ENCODE data around the gene IL18.
A peak's percentile ranks its signal among the peaks of the same experiment; 100 is the strongest.

The IL18 gene

DNA sequence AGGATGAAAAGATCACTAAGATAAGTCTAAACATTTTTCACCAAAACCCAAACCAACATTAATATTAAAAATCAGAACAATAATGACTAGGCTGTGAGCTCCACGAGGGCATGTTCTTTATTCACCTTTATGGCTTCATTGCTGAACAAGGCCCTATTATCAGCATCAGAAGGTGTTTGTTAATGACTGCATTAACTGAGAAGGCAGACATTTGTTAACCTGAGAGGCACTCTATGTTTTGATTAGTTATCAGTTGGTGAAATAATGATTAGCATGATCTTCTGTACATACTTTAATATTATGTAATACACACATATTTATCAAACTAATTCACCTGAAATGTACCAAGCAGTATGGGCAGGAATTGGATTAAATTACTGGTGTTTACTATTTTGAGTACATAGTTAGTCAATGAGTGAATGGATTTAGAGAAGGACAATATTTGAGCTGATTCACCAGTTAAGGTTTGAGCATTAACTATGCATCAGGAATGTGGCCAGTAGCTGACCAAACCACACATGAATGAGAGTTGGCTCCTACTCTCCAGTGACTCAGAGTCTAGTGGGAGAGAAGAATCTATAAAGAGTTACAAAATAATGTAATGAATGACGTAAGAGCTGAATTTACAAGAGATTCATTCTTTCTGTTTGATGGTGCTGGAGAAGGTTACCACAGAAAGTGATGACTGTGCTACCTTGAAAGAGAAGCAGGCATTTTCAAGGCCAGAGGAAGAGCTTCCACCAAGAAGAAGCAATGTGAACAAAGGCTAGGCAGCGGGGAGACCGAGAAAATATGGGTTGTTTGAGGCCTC lies 6.7 kb downstream of the IL18 start:
- DNase-seq: peak in 1 of 2 donors; percentile 18
- Mint-ChIP-seq H3K27ac (no peak overlapping the region), H3K4me1 (peaks cover 6% of the 10 kb centered on the region), H3K9me3 (no peaks in the 10 kb centered on the region), H3K4me3 (no peak overlapping the region), H3K27me3 (peaks cover 14% of the 10 kb centered on the region)
- ATAC-seq: peak; percentile 89

DNA sequence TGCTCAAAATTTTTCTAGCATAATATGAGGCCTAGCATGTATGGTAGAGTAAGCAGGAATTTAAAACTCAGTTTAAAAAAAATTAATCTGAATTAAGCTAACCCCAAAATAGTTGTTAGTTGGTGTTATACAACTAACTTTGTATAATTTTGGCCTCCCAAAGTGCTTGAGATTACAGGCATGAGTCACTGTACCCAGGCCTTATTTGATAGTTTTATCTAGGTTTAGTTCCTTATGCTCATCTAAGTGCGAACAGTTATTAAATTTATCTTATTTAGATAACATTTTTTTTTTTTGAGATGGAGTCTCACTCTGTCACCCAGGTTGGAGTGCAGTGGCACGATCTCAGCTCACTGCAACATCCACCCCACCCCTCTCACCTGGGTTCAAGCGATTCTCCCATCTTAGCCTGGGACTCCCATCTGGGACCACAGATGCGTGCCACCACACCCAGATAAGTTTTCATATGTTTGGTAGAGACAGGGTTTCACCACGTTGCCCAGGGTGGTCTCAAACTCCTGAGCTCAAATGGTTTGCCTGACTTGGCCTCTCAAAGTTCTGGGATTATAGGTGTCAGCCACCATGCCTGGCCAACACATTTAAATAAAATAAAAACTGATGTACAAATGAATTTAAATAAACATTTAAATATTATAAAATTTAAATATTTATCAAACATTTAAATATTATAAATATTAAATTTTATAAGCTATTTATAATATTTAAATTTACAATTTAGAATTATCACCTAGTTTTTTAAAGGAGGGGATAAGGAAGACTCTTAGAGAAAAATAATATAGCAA lies 7.5 kb downstream of the IL18 start:
- Mint-ChIP-seq H3K9me3 (no peaks in the 10 kb centered on the region), H3K4me3 (no peak overlapping the region), H3K4me1 (peaks cover 6% of the 10 kb centered on the region), H3K27me3 (peaks cover 9% of the 10 kb centered on the region), H3K27ac (no peak overlapping the region)
- ATAC-seq (no peak), DNase-seq (no peak)

DNA sequence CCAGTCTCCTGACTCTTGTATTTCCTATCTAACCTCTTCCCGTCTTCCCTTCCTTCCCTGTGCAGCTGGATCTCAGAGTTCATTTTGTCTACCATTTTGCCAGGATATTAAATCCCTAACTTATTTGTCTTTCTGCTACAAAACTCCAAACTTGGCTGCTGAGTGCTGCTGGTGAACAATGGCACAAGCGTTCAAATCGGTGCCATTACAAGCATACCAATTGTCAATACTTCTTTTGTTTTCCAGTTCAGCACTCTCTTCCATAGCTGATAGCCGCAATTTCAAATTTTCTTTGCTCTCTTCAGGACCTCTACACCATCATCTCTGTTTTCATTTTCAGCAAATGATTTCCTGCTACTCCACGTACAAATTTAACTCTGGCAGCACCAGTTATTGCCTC lies 13.4 kb downstream of the IL18 start:
- Mint-ChIP-seq H3K4me3 (no peak overlapping the region), H3K4me1 (no peaks in the 10 kb centered on the region), H3K27ac (no peak overlapping the region), H3K9me3 (no peaks in the 10 kb centered on the region), H3K27me3 (no peaks in the 10 kb centered on the region)
- no peak for DNase-seq
- ATAC-seq: no peak

DNA sequence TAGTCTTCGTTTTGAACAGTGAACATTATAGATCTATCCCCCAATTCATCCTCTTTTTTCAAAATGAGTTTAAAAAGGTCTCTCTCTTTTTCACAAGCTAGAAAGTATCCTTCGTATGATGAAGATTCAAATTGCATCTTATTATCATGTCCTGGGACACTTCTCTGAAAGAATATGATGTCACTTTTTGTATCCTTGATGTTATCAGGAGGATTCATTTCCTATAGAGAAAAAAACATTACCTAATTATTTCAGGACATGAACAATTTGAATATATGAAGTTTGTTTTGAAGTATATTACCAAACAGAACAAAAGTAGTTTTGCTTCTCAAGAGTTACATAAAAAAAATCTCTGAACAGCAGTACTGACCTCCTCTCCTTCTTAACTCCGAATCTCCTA lies 20.3 kb downstream of the IL18 start:
- DNase-seq (no peak), ATAC-seq (no peak)
- Mint-ChIP-seq H3K4me1 (no peaks in the 10 kb centered on the region), H3K27me3 (no peaks in the 10 kb centered on the region), H3K9me3 (peaks cover 0 to 6% of the 10 kb centered on the region in 2 donors), H3K4me3 (no peak overlapping the region), H3K27ac (no peak overlapping the region)

DNA sequence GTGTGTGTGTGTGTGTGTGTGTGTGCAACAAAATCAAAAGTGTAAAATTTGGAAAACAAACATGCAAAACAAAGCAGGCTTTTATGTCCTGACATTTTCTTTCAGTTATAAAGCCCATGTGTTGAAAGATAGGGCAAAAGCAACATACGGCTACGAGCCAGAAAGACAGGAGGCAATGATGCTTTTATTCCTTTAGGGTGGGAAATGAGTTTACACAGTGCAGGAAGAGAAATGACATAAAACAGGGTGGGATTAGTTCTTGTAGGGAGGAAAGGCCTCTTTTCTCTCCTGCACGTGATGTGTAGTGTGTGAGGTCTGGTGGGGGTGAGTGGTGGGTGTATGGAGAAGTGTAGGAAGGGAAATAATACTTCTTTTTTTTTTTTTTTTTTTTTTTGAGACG lies 29.4 kb downstream of the IL18 start:
- Mint-ChIP-seq H3K27me3 (no peaks in the 10 kb centered on the region), H3K9me3 (no peaks in the 10 kb centered on the region), H3K4me3 (no peak overlapping the region), H3K4me1 (peaks cover 10% of the 10 kb centered on the region), H3K27ac (no peak overlapping the region)
- DNase-seq (no peak), ATAC-seq (no peak)

DNA sequence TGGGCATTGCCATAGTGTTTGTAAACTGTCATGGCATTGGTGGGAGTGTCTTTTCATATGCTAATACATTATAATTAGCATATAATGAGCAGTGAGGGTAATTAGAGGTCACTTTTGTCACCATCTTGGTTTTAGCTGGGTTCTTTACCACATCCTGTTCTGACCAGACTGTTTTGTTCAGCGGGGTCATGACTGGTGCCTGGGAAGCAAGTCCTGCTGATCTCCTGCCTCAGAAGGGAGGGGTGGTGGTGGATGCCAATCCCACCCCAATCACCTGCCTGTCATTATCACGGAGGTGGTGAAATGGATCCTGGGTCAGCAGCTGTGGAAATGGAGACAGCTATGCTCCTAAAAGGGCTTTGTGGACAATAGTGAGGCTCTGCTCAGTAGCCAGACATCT lies 31.2 kb downstream of the IL18 start:
- H3K27ac Mint-ChIP-seq: peak overlapping the region in 1 of 2 donors; percentile 8

DNA sequence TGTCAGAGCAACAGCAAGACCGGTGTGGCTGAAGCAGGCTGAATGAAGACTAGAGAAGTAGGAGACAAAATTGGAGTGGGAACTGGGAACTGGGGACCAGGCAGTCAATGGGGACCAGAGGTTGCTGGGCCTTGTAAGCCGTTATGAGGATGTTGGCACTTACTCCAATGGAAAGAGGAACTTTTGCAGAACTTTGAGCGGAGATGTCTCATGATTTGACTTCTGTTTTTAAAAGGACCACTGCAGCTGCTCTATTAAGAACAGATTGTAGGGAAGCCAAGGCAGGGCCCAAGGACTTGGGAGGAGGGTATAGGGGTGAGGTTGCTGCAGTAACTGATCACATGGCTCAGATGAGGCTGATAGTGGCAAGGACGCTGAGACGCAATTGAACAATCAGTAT lies 34.2 kb downstream of the IL18 start:
- DNase-seq (no peak), ATAC-seq (no peak)
- Mint-ChIP-seq H3K27ac (no peak overlapping the region), H3K4me3 (no peak overlapping the region), H3K27me3 (no peaks in the 10 kb centered on the region), H3K4me1 (peaks cover 10% of the 10 kb centered on the region), H3K9me3 (no peaks in the 10 kb centered on the region)

More for the DNA sequence above, 31.2 kb downstream of the IL18 start:
- ATAC-seq: no peak
- no peak for DNase-seq
- Mint-ChIP-seq H3K9me3 (no peaks in the 10 kb centered on the region), H3K4me1 (peaks cover 10% of the 10 kb centered on the region), H3K4me3 (no peak overlapping the region), H3K27me3 (no peaks in the 10 kb centered on the region)

DNA sequence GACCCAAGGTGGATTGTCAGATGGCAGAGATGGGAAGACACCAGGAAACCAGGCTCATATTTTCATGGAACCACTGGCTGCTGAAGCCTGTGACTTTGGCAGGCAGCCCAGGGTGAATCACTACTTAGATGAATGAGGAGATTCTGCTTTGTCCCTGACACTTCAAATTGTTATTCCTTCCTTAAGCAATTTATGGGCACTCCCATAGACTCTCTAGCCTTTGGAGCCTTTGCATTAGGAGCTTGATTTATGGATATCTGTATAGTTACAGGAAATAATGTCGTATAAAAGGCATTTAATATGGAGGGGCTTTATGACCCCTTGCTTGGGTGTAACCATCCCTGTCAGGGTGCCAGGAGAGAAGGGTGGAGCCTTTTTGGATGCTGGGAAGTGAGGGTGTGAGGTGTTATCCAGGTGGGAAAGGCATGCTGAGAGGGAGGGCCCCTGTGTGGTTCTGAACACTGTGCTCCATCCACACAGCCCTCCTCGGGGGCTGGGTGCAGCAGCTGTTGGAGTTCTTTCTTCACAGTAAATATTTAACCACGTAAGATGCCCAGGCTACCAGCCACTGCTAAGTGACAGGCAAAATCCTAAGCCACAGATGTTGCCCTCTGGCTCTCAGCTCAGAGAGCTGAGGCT lies 35.3 kb downstream of the IL18 start:
- H3K4me1 Mint-ChIP-seq: peaks cover 10% of the 10 kb centered on the region
- peak overlapping the region in 1 of 2 donors; percentile 41 for H3K27ac Mint-ChIP-seq
- DNase-seq: no peak
- H3K27me3 Mint-ChIP-seq: no peaks in the 10 kb centered on the region
- no peak for ATAC-seq
- no peak overlapping the region for H3K4me3 Mint-ChIP-seq
- no peaks in the 10 kb centered on the region for H3K9me3 Mint-ChIP-seq

DNA sequence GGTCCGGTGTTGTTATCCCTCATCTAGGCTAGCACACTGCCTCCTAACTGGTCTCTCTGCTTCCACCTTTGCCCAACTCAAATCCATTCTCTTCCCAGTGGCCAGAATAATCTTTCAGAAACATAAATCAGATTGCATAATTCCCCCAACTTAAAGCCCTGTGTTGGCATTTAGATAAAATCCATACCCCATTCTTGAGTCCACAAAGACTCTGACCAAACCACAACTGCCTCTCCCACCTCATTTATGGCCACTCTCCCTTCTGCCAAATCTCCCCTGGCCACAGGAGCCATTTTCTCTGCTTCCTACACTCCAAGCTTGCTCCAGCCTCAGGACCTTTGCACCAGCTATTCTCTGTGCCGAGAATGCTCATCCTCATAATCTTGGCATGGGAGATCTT lies 36.8 kb downstream of the IL18 start:
- no peak for ATAC-seq
- H3K9me3 Mint-ChIP-seq: no peaks in the 10 kb centered on the region
- H3K27me3 Mint-ChIP-seq: no peaks in the 10 kb centered on the region
- H3K4me1 Mint-ChIP-seq: peaks cover 9% of the 10 kb centered on the region
- no peak overlapping the region for H3K27ac Mint-ChIP-seq
- DNase-seq: no peak
- no peak overlapping the region for H3K4me3 Mint-ChIP-seq

DNA sequence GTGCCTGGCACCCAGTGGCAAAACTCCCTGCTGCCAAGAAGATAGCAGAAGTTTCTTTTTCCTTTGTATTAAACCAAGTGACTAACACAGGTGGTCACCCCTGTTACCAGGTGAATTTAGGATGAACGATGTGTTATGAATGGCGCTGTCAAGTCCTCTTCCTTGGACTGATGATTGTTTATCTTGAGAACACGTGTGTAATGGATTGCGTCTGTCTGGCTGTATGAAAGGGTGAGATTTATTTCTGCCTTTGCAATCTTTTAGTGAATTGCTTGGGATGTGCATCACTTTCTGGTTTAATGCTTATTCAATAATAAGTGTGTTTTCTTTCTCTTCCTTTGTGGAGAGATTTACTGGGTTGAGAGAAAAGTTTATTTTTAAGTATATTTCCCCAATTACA lies 40.8 kb downstream of the IL18 start:
- Mint-ChIP-seq H3K27me3 (no peaks in the 10 kb centered on the region), H3K9me3 (no peaks in the 10 kb centered on the region)
- no peak for DNase-seq

DNA sequence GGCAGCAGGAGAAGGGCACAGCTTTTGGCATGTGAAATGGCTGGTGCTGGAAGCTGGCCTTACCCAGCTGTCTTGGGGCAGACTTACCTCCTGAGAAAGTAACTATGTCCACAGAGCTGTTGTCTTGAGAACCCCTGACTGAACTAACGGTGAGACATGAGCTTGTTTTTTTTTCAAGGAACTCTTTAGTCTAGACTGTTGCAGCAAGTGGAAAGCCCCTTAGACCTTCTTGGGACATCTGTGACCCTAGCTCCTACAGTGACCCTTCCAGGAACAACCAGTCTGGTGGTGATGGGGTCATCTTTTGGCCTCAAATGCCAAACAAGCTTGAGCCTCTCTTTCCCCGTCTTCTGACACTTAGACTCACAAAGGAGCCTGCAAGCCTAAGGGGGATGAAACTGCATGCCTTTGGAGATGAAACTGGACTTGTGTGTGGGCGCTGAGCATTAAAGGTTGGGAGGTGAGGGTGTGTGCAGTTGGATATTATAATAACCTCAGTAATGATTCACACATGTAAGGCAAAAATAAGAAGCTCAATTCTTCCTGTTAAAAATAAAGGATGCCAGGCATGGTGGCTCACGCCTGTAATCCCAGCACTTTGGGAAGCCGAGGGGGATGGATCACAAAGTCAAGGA lies 41.8 kb downstream of the IL18 start:
- H3K27ac Mint-ChIP-seq: no peak overlapping the region
- no peak for ATAC-seq

More for the DNA sequence above, 40.8 kb downstream of the IL18 start:
- no peak overlapping the region for H3K27ac Mint-ChIP-seq
- peaks cover 8% of the 10 kb centered on the region for H3K4me1 Mint-ChIP-seq
- no peak for ATAC-seq
- H3K4me3 Mint-ChIP-seq: no peak overlapping the region

DNA sequence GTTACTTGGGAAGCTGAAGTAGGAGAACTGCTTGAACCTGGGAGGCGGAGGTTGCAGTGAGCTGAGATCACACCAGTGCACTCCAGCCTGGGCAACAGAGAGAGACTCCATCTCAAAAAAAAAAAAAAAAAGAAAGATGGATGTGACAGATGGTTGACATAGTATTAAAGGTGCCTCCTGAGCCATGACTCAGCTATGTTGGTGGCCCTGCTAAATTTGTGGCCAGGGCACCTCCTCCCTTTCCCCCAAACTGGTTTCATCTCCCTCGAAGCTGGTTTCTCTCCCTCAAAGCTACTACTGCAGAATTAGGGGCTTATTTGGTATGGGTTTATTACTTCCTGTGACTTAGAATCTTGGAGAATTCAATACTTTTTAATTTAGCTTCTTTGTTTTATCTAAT lies 45.7 kb downstream of the IL18 start:
- no peak overlapping the region for H3K27ac Mint-ChIP-seq
- DNase-seq (peak in 1 of 2 donors; percentile 49), ATAC-seq (peak; percentile 80)
- H3K4me3 Mint-ChIP-seq: no peak overlapping the region
- H3K4me1 Mint-ChIP-seq: peaks cover 21% of the 10 kb centered on the region
- H3K9me3 Mint-ChIP-seq: no peaks in the 10 kb centered on the region
- H3K27me3 Mint-ChIP-seq: no peaks in the 10 kb centered on the region

More for the DNA sequence above, 41.8 kb downstream of the IL18 start:
- H3K4me1 Mint-ChIP-seq: peaks cover 8% of the 10 kb centered on the region
- H3K27me3 Mint-ChIP-seq: no peaks in the 10 kb centered on the region
- H3K9me3 Mint-ChIP-seq: no peaks in the 10 kb centered on the region
- DNase-seq: no peak
- no peak overlapping the region for H3K4me3 Mint-ChIP-seq

DNA sequence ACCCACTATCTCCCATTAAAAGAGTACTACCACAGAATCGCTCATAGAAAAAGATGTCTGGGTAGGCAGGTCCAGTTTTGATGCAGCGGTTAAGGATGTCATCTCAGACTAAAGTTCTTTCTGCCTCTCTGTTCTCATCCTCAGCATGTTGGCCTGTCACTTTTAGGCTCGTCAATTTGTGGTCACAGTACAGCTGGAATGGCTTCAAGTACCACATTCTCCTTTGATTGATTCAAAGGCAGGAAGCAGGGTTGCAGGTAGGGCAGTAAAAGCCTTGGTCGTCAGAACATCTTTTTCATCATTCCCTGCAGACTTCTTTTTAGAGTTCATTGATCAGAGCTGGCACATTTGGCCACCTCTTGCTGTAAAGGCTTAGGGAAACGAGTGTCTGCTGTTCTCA lies 48.5 kb downstream of the IL18 start:
- Mint-ChIP-seq H3K9me3 (no peaks in the 10 kb centered on the region), H3K4me3 (no peak overlapping the region), H3K27ac (no peak overlapping the region), H3K4me1 (peaks cover 16% of the 10 kb centered on the region), H3K27me3 (no peaks in the 10 kb centered on the region)
- no peak for DNase-seq
- ATAC-seq: no peak

DNA sequence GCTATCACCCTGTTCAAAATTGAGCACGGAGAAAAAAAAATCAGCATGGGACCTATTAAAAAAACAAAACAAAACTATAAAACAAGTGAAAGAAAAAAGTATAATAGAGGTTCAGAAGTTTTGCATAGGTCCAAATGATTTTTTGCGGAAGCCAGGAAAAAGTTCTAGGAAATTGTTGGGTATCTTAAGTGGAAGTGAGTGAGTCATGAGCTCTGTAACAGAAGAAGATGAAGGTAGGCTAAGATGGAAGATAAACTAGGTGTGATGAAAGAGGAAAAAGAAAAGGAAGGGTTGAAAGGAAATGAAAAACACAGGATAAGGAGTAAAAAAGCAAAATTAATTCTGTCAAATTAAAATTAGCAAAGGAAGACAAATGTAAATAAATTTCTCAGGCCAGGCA lies 49.4 kb downstream of the IL18 start:
- no peak for DNase-seq
- no peak overlapping the region for H3K27ac Mint-ChIP-seq

DNA sequence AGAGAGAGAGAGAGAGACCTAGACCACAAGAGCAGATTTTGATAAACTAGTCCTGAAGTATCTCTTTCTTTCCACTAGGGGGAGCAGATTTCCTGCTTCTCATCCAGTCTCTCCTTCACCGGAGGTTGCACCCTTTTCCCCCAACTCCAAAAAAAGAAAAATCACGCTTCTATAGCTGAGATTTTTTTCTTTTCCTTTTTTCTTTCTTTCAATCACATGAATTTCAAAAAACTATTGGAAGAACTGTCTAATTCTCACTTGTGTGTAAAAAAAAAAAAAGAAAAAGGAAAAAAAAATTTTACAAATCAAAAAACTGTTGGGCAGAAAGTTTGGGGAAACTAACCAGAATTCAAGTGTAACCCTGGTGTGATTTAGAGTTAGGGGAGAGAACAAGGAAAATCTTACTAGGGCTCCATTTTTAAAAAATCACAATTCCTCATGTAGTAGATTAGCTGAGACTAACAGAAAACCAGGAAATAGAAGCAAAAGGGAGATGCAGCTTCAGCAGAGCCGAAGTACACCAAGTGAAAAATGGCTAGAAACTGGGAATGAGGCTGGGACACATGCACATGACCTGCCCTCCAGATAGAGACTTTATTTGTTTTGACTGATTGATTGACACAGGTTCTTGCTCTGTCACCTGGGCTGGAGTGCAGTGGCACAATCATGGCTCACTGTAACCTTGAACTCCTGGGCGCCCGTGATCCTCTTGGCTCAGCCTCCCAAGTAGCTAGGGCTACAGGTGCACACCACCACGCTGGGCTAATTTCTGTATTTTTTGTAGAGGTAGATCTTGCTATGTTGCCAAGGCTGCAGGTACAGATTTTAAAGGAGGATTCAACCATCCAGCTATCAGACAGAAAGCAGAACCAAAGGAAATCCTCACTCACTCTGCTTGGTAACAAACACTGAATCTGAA lies 50.1 kb downstream of the IL18 start:
- no peaks in the 10 kb centered on the region for H3K27me3 Mint-ChIP-seq
- H3K4me1 Mint-ChIP-seq: peaks cover 13% of the 10 kb centered on the region
- no peaks in the 10 kb centered on the region for H3K9me3 Mint-ChIP-seq
- no peak for ATAC-seq
- no peak for DNase-seq
- H3K27ac Mint-ChIP-seq: no peak overlapping the region
- no peak overlapping the region for H3K4me3 Mint-ChIP-seq

More for the DNA sequence above, 49.4 kb downstream of the IL18 start:
- Mint-ChIP-seq H3K27me3 (no peaks in the 10 kb centered on the region), H3K4me1 (peaks cover 13% of the 10 kb centered on the region), H3K9me3 (no peaks in the 10 kb centered on the region), H3K4me3 (no peak overlapping the region)
- ATAC-seq: no peak
